Cortex of kidney (tissue), 1 donor: Measurements from ENCODE around the gene CYFIP2.
"Not testable (repeated sequence)": the region's sequence is repeated elsewhere in the genome, so short reads cannot be mapped to it uniquely, and the experiment has no call there.

Source experiments
- DNase-seq: peaks from one replicate; lab custom pipeline; 2025; lab: John Stamatoyannopoulos, UW

The CYFIP2 gene

DNA sequence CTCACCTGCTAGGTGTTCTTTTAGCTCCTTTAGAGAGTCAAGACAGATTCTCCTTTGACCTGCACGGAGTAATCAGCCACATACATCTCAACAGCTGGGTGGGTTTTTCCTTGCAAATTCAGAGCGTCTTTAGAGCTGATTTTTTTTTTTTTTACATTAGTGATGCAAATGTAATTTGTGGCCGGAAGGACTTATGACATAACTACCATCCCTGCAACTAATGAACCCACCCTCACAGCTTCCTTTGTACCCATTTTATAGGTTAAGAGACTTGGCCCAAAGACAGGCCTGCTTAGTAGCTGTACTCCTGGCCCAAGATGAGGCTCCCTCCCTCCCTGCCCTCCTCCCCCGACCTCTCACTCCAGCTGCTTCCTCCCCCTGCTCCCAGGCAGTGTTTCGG lies 124.2 kb downstream of the CYFIP2 start:
- DNase-seq, result no peak

DNA sequence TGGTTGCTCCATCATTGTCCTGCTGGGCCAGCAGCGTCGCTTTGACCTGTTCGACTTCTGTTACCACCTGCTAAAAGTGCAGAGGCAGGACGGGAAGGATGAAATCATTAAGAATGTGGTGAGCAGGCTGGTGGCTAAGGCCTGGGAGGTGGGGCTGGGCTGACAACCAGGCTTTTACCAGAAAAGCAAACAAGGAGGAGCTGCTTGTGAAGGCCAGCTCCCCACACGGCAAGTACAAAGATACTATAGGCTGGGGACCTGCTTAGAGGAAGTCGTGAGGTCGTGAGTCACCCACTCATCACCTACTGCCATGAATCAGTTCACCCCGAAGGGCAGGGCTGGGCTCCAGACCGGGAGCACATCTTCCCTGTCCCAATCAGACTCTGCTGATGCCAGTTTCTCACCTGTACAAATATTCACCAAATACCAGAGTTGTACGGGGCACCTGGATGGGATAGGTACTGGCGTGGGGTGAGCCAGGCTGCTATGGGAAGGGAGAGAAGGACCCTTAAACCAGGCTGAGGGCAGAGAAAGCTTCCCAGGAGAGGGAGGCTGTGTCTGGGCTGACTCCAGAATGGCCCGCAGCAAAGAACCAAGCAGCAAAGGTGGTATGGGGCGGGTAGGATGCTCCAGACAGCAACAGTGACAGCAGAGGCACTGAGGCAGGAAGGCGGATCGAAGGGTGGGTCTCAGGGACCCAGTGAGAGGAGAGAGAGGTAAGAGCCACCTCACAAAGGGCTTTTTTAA lies 124.8 kb downstream of the CYFIP2 start:
- DNase-seq, result no peak

DNA sequence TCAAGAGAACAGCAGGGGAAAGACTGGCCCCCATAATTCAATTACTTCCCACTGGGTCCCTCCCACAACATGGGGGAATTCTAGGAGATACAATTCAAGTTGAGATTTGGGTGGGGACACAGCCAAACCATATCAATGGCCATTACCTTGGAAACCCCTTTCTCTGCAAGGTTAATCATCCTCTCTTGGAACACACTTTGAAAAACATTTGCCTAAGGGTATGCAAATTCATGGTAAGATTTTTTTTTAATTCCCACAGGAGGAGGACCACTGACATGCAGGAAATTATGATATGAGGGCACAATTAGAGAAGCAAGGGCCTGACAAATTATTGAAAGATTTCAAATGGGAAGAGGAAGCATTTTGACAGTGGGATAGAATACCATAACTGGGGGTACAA lies 132.4 kb downstream of the CYFIP2 start:
- DNase-seq, result no peak

DNA sequence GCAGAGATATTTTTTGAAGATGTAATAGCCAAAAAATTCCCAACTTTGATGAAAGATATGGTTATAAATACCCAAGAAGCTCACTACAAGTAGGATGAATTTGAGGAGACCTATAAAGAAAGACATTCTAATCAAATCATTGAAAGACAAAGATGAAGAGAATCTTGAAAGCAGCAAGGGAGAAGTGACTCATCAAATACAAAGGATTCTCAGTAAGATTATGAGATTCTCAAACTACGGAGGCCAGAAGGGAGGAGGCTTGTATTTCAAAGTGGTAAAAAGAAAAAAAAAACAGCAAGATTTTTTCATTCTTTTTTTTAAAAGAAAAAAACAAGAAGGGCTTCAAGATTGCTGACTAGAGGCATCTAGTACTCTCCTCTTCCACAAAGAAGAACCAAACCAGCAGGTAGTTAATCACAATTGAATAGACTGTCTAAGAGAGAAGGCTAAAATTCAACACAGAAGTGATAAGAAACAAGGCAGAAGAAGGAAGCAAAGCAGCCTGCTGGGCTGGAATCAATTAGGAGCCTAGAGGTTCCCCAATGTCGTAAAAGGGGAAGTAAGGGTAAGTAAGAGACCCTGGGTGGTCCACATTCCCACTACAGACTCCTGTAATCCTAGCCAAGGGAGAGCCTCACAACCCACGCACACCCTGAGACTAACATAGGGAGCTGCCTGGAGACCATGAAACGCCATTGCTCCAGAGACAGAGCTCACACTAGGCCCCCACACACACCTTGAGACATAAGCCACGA lies 135.0 kb downstream of the CYFIP2 start:
- no peak for DNase-seq

DNA sequence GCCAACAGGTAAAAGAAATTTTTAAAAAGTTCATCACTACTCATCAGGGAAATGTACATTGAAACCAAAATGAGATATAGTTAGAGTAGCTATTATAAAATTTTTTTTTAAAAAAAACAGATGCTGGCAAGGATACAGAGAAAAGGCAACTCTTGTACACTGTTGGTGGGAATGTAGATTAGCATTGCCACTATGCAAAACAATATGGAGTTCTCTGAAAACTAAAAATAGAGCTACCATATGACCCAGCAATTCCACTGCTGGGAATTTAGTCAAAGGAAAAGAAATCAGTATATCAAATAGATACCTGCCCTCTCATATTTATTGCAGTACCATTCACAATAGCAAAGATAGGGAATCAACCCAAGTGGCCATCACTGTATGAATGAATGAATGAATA lies 149.9 kb downstream of the CYFIP2 start:
- DNase-seq, result no peak

DNA sequence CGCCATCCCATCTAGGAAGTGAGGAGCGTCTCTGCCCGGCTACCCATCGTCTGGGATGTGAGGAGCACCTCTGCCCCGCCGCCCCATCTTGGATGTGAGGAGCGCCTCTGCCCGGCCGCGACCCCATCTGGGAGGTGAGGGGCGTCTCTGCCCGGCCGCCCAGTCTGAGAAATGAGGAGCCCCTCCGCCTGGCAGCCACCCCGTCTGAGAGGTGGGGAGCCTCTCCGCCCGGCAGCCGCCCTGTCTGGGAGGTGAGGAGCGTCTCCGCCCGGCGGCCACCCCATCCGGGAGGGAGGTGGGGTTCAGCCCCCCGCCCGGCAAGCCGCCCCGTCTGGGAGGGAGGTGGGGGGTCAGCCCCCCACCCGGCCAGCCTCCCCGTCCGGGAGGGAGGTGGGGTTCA lies 153.6 kb downstream of the CYFIP2 start:
- DNase-seq, result not testable (repeated sequence)

DNA sequence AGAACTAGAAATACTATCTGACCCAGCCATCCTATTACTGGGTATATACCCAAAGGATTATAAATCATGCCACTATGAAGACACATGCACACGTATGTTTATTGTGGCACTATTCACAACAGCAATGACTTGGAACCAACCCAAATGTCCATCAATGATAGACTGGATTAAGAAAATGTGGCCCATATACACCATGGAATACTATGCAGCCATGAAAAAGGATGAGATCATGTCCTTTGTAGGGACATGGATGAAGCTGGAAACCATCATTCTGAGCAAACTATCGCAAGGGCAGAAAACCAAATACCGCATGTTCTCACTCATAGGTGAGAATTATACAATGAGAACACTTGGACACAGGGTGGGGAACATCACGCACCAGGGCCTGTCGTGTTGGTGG lies 164.0 kb downstream of the CYFIP2 start:
- DNase-seq, result not testable (repeated sequence)

DNA sequence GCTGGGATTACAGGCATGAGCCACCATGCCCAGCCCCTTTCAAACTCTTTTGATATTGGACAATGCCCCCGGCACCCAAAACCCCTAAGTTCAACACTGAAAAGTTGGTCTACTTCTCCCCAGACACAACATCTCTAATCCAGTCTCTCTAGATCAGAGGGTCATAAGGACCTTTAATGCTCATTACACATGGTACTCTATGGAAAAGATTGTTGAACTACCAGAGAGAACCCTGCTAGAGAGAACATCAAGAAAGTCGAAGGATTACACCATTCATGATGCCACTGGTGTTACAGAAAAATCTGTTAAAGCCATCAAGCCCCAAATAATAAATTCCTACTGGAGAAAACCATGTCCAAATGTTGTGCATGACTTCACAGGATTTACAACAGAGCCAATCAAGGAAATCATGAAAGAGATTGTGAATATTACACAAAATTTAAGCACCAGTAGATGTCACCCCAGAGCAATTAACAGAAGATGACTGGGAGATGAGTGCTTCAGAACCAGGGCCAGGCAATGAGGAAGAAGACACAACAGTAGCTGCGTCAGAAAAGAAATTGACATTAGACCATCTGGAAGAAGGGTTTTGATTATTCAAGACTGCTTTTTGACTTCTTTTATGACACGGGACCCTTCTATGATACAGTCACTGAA lies 165.7 kb downstream of the CYFIP2 start:
- DNase-seq, result no peak

DNA sequence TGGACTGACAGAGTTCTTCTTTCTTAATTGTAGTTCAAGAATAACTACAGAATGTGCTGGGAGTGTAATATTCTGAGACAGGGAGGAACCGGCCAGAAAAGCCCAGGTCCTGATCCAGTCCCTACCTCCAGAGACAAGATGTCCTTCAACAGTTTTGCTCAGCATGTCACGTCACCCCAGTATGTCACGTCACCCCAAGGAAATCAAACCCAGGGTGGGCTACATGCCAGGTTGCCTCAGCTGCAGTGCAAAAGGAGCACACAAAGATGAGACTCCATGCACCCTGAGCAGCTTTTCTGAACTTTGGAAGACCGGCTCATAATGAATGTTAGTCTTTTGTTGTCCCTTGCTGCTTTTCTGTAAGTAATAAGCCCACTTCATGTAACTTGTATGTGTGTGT lies 168.2 kb downstream of the CYFIP2 start:
- DNase-seq, result no peak

DNA sequence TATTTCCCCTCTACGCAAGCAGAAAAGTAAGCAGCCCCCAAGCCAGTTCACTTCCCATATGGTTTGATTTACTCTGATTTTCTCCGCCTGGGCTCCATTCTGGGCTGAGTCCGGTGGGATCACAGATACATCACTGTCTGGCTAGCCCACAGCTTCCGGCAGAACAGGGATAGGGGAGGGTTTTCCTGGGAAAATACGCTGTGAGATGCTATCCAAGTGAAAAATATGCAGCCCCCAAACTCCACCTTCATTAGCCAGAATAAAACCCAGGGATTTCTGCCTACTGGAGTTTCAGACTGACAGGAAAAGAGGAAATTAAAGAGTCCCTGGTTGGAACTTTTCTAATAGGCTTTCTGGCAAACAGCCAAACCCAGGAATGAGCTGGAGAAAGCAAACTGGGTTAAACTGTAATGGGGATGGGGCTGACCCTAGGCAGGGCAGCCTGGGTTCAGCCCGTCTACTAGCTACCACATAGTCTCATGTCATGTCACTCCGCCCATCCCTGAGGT lies 177.2 kb downstream of the CYFIP2 start:
- no peak for DNase-seq

DNA sequence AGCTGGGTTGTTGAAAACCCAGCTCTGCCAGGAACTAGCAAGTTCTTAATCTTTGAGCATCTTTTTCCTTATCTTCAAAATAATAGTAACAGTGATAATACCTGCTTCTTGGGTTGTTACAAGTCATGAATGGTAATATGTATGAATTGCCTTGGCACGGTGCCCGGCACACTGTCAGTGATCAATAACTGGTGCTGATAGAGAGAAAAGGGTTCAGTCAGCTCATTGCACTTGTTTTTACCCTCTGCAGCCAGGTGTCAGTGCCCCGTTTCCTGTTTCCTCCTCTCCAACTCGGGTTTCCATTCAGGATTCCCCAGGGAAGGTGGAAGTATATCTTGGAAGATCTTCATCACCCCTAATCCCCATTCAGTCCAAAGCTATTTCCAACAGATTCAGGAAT lies 178.3 kb downstream of the CYFIP2 start:
- DNase-seq, result no peak
